Heart left ventricle (tissue), 13 donors: ENCODE data around the gene BFSP2.

Experiments
- POLR2A ChIP-seq, 2 donors: fragments of 450-650 bp; IDR thresholded peaks; one replicate each; pipeline ENCODE4 v1.6.1; 2017; ENCODE audit warnings: antibody characterized with exemption in 2 of 2, mild to moderate bottlenecking in 2 of 2, moderate library complexity in 2 of 2
- TF ChIP-seq, protein P1 (sequence below), 12 donors: fragments of 200-600 bp; sonication (generic) in 4 of 12; IDR thresholded peaks; one replicate each; pipeline versions ENCODE4 v1.5.0 to v1.8.0; 2018 to 2022; ENCODE audit warnings: antibody characterized with exemption in 12 of 12, mild to moderate bottlenecking in 5 of 12
- donor health status: ischemic (EF 13 %, LVEDD 7.1; RV severe dilation, severe dysfunction).
- donor health status: DM: no; HTN: yes; CAD: no.
- donor health status: DM: no; HTN: no; CAD: no.
- donor health status: ischemic (EF 25% LVEDD 6.9; RV normal size, moderate dysfunction).
- donor health status: ischemic (EF 25% LVEDD 5.7; RV mildly dilated, moderate dysfunction).
- donor health status: ischemic (EF 35%, LVEDD 5.7; RV mildly dilated, moderate dysfunction).
- donor health status: nonischemic (EF 11% LVEDD 7.7; RV severe dilation, severe dysfunction).
- donor health status: DM: yes; HTN: yes; CAD: no.
- donor health status: PGD.
- donor health status: ischemic (EF 29% LVEDD 5.4; RV normal size, mild dysfunction).
- donor health status: nonischemic (EF 23%, LVEDD 6.1; RV moderate dilation, normal function).

DNA sequence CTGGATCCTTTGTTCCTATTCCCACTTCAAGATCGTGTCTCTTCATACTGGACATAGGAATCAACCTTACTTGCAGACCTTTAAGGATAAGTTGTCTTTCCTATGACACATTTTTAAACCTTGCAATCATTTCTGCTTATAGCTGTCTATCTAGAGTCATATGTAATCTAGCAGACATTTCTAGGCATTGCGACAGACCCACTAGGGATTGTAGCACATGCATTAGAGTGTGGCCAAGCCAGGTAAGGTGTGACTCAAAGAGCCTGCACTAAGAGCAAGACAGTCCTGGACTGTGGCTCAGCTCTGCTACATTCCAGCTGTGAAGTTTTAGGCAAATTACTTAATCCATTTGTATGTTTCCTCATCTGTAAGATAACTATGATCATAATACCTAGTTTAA lies 38.8 kb upstream of the BFSP2 start:
- TF ChIP-seq, protein P1, sequence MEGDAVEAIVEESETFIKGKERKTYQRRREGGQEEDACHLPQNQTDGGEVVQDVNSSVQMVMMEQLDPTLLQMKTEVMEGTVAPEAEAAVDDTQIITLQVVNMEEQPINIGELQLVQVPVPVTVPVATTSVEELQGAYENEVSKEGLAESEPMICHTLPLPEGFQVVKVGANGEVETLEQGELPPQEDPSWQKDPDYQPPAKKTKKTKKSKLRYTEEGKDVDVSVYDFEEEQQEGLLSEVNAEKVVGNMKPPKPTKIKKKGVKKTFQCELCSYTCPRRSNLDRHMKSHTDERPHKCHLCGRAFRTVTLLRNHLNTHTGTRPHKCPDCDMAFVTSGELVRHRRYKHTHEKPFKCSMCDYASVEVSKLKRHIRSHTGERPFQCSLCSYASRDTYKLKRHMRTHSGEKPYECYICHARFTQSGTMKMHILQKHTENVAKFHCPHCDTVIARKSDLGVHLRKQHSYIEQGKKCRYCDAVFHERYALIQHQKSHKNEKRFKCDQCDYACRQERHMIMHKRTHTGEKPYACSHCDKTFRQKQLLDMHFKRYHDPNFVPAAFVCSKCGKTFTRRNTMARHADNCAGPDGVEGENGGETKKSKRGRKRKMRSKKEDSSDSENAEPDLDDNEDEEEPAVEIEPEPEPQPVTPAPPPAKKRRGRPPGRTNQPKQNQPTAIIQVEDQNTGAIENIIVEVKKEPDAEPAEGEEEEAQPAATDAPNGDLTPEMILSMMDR (IDR thresholded peaks at IDR 0.05), result no peak
- no peak for TF ChIP-seq POLR2A (IDR thresholded peaks at IDR 0.05)
